Osteocyte (in vitro differentiated cells): Measurements from ENCODE around the gene CFAP97D2. TPM values are rescaled to one million over a fixed set of nuclear protein-coding genes. Genes with fewer than 3 reads are reported as not detected.

ENCODE experiments used
- DNase-seq: peaks from one replicate; pipeline ENCODE4 v3.0.0; 2021; ENCODE audit warnings: mixed read lengths; ENCODE audit not compliant: unreplicated experiment; ENCODE audit errors: extremely low spot score
- H3K27ac Mint-ChIP-seq: one replicate; pipeline ENCODE4 v1.8.0; 2021; ENCODE audit warnings: mild to moderate bottlenecking, mixed read lengths; ENCODE audit not compliant: unreplicated experiment
- H3K27me3 Mint-ChIP-seq: one replicate; pipeline ENCODE4 v1.8.0; 2021; ENCODE audit warnings: mixed read lengths; ENCODE audit not compliant: unreplicated experiment
- H3K36me3 Mint-ChIP-seq: one replicate; pipeline ENCODE4 v1.8.0; 2021; ENCODE audit warnings: mixed read lengths; ENCODE audit not compliant: unreplicated experiment
- H3K4me1 Mint-ChIP-seq: one replicate; pipeline ENCODE4 v1.8.0; 2021; ENCODE audit warnings: mixed read lengths; ENCODE audit not compliant: unreplicated experiment
- H3K4me3 Mint-ChIP-seq: one replicate; pipeline ENCODE4 v1.8.0; 2021; ENCODE audit warnings: mild to moderate bottlenecking, moderate library complexity, mixed read lengths; ENCODE audit not compliant: unreplicated experiment
- H3K9me3 Mint-ChIP-seq: one replicate; pipeline ENCODE4 v1.8.0; 2021; ENCODE audit warnings: mixed read lengths; ENCODE audit not compliant: unreplicated experiment
- CTCF ChIP-seq: fragments of 200-600 bp; sonication (generic); IDR thresholded peaks from 2 replicates; pipeline ENCODE4 v1.5.0; 2021; ENCODE audit warnings: antibody characterized with exemption, mild to moderate bottlenecking, moderate library complexity
- total RNA-seq: library from RNA; stranded (reverse); gene quantifications from 2 replicates; pipeline ENCODE4 v1.2.1, GENCODE V29; 2021

Gene CFAP97D2
- total RNA-seq, 1 donor from 2014 or later, result not detected

GRCh38 chr13:114202581-114202980 is 23.5 kb downstream of the CFAP97D2 start:
- peaks cover 2% of the 10 kb centered on the region for H3K9me3 Mint-ChIP-seq
- no peak overlapping the region for H3K4me3 Mint-ChIP-seq
- TF ChIP-seq CTCF, result no peak
- H3K4me1 Mint-ChIP-seq, result no peaks in the 10 kb centered on the region
- DNase-seq, result no peak
- H3K27ac Mint-ChIP-seq, result no peak overlapping the region
- peaks cover 27% of the 10 kb centered on the region for H3K27me3 Mint-ChIP-seq
- H3K36me3 Mint-ChIP-seq, result no peaks in the 10 kb centered on the region

GRCh38 chr13:114203536-114203935 is 24.5 kb downstream of the CFAP97D2 start:
- Mint-ChIP-seq H3K4me3 (no peak overlapping the region), H3K36me3 (no peaks in the 10 kb centered on the region), H3K27ac (no peak overlapping the region), H3K27me3 (peaks cover 27% of the 10 kb centered on the region), H3K9me3 (peaks cover 3% of the 10 kb centered on the region), H3K4me1 (no peaks in the 10 kb centered on the region)
- DNase-seq, result no peak
- TF ChIP-seq CTCF, result no peak

GRCh38 chr13:114204894-114205293 is 25.8 kb downstream of the CFAP97D2 start:
- Mint-ChIP-seq H3K27me3 (peaks cover 27% of the 10 kb centered on the region), H3K4me3 (no peak overlapping the region), H3K36me3 (no peaks in the 10 kb centered on the region), H3K9me3 (peaks cover 3% of the 10 kb centered on the region), H3K27ac (no peak overlapping the region), H3K4me1 (no peaks in the 10 kb centered on the region)
- no peak for TF ChIP-seq CTCF
- no peak for DNase-seq

- Mint-ChIP-seq H3K4me1 (no peaks in the 10 kb centered on the region), H3K36me3 (no peaks in the 10 kb centered on the region), H3K4me3 (no peak overlapping the region), H3K27ac (no peak overlapping the region), H3K27me3 (peaks cover 24% of the 10 kb centered on the region), H3K9me3 (peaks cover 3% of the 10 kb centered on the region)
- no peak for TF ChIP-seq CTCF
- no peak for DNase-seq
Observed at GRCh38 chr13:114208134-114208533, 29.1 kb downstream of the CFAP97D2 start.

GRCh38 chr13:114211446-114212157 is 32.5 kb downstream of the CFAP97D2 start:
- TF ChIP-seq CTCF, result no peak

More at GRCh38 chr13:114211446-114212157, 32.5 kb downstream of the CFAP97D2 start:
- no peak for DNase-seq
- no peak overlapping the region for H3K27ac Mint-ChIP-seq
- no peaks in the 10 kb centered on the region for H3K4me1 Mint-ChIP-seq
- no peaks in the 10 kb centered on the region for H3K36me3 Mint-ChIP-seq
- peaks cover 3% of the 10 kb centered on the region for H3K9me3 Mint-ChIP-seq
- no peak overlapping the region for H3K4me3 Mint-ChIP-seq
- peaks cover 29% of the 10 kb centered on the region for H3K27me3 Mint-ChIP-seq
